GM19239 (cell line): ENCODE data around the gene NPIPB2.
A peak's percentile ranks its signal among the peaks of the same experiment; 100 is the strongest.
"Not testable (repeated sequence)": the region's sequence is repeated elsewhere in the genome, so short reads cannot be mapped to it uniquely, and the experiment has no call there.

Source experiments
- DNase-seq: peaks from one replicate; pipeline ENCODE4 v3.0.0; 2011; ENCODE audit warnings: low spot score; ENCODE audit not compliant: insufficient read length
- FAIRE-seq: peaks from 2 replicates; lab custom pipeline; 2011; peaks lifted over from hg19 to GRCh38; lab: Jason Lieb, UNC

The NPIPB2 gene

DNA sequence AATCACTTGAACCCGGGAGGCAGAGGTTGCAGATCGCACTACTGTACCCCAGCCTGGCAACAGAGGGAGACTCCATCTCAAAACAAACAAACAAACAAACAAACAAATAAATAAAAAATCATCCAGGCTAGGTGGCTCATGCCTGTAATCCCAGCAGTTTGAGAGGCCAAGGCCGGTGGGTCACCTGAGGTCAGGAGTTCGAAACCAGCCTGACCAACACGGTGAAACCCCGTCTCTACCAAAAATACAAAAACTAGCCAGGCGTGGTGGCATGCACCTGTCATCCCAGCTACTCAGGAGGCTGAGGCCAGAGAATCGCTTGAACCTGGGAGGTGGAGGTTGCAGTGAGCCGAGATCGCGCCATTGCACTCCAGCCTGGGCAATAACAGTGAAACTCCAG is 21.1 kb upstream of the NPIPB2 start:
- DNase-seq: not testable (repeated sequence)
- peak; percentile 73 for FAIRE-seq

DNA sequence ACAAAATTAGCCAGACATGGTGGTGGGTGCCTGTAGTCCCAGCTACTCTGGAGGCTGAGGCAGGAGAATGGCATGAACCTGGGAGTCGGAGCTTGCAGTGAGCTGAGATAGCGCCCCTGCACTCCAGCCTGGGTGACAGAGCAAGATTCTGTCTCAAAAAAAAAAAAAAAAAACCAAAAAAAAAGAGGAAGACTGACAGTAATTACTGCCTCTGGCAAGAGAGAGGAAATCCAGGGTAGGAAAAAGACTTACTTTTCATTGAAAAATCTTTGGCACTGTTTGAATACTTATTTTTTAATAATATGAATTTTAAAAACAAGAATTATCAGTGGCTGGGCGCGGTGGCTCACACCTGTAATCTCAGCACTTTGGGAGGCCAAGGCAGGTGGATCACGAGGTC is 20.6 kb upstream of the NPIPB2 start:
- not testable (repeated sequence) for DNase-seq, FAIRE-seq

DNA sequence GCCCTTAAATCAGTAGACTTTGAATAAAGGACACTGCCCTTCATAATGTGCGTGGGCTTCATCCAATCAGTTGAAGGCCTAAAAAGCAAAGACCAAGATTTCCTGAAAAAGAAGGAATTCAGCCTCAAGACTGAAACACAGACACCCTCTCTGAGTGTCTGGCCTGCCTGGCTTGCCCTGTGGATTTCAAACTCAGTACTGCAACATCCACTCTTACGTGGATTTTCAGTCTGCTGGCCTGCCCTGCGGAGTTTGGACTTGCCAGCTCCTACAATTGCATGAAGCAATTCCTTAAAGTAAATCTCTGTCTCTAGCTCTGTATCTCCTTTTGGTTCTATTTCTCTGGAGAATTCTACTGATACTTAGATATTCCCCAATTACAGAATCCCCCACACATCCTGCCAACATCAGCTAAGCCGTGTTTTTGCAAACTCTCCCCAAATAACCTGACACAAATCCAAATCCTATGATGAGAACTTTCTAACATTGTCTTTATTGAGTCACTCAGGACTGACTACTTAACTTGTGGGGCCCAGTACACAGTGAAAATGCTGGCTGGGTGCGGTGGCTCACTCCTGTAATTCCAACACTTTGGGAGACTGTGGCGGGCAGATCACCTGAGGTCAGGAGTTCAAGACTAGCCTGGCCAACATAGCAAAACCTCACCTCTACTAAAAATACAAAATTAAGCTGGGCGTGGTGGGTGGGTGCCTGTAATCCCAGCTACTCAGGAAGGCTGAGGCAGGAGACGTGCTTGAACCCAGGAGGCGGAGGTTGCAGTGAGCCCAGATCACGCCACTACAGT is 15.9 kb upstream of the NPIPB2 start:
- DNase-seq (no peak), FAIRE-seq (no peak)

DNA sequence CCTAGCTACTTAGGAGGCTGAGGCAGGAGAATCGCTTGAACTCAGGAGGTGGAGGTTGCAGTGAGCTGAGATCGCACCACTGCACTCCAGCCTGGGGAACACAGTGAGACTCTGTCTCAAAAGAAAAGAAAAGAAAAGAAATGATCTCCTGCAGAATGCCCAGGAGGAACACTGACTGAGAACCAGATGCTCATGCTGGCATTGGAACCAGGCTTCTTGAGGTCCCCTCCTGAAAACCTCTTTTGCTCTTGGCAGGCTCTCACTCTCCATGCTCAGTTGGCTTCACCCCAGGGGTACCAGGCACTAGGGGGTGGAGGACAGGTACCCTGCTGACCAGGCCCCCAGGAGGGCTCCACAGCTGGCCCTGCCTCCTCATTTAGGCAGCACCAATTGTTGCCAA is 14.7 kb upstream of the NPIPB2 start:
- no peak for DNase-seq

DNA sequence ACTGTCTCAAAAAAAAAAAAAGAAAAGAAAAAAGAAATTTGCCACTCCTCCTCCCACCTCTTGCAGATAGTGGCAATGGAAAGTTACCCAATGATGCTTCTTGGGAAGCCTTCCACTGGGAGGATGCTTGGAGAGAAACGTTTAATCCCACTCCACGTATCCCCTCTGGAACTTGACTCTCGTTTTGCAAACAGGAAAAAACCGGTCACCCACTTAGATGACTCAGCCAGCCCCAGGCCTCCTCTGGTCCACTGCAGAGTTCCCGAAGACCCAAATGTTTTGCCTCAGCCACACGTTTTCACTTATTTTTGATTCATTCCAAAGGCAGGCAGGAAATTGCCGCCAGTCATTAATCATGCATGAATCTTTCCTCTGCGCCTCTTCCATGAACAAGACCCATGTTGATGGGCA is 13.9 kb upstream of the NPIPB2 start:
- FAIRE-seq (no peak), DNase-seq (no peak)

More for the DNA sequence above, 14.7 kb upstream of the NPIPB2 start:
- FAIRE-seq: no peak

DNA sequence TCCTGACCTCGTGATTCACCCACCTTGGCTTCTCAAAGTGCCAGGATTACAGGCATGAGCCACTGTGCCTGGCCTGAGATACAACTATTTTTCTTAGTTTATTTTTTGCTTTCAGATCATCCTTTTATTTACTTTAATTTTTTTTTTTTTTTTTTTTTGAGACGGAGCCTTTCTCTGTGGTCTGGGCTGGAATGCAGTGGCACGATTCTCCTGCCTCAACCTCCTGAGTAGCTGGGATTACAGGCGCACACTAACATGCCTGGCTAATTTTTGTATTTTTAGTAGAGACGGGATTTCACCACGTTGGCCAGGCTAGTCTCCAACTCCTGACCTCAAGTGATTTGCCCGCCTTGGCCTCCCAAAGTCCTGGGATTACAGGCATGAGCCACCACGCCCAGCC is 11.7 kb upstream of the NPIPB2 start:
- FAIRE-seq, DNase-seq: not testable (repeated sequence)

DNA sequence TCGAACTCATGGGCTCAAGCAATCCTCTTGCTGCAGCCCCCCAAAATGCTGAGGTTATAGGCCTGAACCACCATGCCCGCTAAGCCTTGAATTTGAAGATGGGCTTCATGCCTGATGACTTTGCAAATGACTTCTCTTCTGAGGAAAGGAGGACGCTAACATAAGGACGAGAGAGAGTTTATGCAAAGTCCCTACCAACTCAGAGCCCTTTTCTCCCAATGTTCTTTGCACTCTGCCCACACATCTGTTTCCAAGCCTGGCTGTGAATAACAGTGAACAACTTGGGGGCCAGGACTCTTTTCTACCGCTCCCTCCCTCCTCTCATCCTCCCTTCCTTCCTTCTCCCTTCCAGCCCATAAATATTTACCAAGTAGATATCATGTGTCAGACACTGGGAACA is 8.5 kb upstream of the NPIPB2 start:
- DNase-seq (no peak), FAIRE-seq (peak; percentile 73)

DNA sequence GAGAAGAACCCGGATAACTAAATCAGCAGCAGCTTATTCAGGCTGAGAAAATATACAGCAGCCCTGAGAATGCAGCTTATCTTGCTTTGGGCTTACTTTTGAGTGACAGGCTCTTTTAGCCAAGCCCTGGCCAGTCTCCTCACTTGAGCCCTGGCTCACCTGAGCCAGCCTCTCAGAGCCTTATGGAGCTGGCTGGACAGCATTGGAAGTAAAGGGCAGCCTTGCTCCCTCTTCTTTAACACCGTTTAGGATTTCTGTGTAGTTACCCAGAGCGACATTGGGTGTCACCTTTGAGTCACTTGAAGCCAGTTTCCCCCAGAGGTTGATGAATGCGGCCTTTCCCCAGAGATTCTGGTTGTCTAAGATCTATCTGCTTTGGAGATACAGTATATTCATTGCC is 7.7 kb upstream of the NPIPB2 start:
- peak; percentile 78 for DNase-seq

DNA sequence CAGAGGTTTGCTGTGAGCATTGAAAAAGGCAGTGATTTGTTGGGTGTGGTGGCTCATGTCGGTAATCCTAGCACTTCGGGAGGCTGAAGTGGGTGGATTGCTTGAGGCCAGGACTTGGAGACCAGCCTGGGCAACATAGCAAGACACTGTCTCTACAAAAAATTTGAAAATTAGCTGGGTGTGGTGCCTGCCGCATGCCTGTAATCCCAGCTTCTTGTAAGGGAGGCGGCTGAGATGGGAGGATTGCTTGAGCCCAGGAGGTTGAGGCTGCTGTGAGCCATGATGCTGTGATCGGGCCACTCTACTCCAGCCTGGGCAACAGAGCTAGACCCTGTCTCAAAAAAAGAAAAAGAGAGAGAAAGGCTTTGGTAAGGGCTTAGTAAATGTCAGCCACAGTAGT is 7.0 kb upstream of the NPIPB2 start:
- DNase-seq (no peak), FAIRE-seq (no peak)

More for the DNA sequence above, 7.7 kb upstream of the NPIPB2 start:
- peak; percentile 97 for FAIRE-seq

DNA sequence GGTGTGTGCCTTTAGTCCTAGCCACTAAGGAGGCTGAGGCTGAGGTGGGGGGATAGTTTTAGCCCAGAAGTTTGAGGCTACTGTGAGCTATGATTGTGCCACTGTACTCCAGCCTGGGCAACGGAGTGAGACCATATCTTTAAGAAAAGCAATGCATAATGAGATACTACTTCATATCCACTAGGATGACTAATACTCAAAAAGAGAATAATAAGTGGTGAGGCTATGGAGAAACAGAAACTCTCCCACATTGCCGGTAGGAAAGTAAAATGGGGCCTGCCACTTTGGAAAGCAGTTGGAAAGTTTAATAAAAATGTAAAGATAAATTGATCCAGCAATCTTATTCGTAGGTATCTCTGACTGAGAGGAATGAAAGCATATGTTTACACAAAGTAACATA is 4.6 kb upstream of the NPIPB2 start:
- FAIRE-seq (no peak), DNase-seq (no peak)

DNA sequence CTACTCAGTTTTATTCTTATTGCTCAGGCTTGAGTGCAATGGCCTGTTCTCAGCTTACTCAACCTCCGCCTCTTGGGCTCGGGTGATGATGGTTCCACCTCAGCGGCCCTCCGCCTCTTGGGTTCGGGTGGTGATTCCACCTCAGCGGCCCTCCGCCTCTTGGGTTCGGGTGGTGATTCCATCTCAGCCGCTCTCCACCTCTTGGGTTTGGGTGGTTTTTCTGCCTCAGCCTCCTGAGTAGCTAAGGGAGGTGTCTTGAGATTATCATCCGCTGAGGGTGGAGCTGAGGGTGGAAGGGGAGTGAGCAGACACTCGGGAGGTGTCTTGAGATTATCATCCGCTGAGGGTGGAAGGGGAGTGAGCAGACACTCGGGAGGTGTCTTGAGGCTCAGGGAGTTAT is 14.5 kb downstream of the NPIPB2 start:
- DNase-seq, FAIRE-seq: not testable (repeated sequence)

DNA sequence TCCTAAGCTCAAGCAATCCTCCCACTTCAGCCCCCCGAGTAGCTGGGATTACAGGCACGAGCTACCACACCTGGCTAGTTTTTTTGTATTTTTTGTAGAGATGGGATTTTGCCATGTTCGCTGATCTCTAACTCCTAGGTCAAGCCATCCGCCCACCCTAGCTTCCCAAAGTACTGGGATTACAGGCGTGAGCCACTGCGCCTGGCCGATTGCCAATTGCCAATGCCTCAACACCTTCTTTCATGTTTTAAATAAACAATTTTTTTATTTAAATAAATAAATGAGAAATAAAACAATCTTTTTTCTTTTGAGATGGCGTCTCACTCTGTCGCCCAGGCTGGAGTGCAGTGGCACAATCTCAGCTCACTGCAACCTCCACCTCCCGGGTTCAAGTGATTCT is 17.8 kb downstream of the NPIPB2 start:
- not testable (repeated sequence) for FAIRE-seq, DNase-seq

DNA sequence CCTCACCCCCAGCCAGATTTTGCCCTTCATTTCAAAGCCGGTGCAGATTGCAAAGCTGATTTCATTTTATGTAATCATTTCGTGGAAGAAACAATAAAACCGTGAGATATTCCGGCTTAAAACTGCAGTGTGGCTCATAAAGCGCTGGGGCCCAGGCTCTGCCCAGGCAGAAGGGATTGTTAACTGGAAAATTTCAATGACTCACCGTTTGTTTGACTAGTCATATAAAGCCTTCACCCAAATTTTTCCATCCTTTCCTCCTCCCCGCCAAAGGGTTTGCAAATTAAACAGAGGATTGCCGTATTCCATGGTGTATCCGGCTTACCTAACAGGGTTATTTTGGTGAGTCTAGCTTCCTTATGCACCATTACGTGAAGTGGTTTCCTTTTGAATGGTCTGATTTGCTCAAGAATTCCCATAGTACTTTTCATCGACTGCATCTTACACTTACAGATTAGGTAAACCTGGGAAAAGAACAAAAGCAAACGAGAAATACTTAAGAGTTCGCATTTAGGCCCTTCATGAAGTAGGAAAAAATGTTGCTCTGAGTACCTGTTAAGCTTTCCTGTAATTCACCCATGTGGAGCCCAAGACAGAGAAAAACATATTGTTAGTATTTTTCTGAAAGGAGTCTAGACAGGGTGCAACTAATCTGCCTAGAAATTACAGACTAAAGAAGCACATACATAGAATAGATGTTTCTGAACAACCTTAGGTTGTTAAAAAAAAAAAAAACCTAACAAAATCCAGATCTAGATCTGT is 25.1 kb downstream of the NPIPB2 start:
- DNase-seq (no peak), FAIRE-seq (peak; percentile 14)

DNA sequence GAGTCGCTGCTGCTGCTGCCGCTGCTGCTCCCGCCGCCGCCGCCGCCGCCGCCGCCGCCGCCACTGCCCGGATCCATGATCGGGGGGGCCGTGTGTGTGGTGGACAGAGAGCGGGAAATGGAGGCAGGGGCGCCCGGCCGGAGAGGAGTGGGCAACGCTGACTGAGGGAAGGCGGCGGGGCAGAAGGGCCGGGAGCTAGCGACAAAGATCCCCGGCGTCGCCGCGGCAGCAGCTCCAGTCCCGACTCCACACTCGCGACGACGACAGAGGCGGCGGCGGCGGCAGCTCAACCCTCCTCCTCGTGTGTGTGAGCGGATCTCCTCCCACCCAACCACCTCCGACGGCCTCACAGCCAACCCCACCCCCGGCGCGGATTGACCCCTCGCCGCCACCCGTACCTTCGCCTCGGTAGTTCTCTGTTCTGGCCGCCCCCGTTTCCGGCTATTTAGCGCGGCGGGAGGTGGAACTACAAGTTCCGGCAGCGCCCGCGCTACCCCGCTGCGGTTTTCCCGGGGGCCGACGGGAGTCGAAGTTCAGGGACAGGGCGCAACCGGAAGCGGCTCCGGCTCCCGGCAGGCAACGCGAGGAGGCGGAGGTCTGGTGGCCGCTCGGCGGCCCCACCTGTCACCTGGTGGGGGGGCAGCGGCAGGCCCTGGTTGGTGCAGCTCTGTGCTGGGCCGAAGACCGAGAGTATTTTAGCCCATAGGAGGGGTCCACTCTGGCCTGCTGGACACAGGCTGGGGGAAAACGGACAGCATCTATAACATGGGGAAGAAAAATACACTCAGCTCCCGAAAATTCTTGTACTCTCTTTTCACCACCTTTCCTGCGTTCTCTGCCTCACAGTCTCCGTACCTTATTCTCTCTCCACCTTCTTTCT is 26.0 kb downstream of the NPIPB2 start, which contains the start of gene GSPT1:
Gene GSPT1 (minus strand): TSS at position 313 of the 880 bp plus-strand sequence. CDS start 236 bp downstream, at position 77.
- FAIRE-seq (peak; percentile 63), DNase-seq (peak; percentile 95)

DNA sequence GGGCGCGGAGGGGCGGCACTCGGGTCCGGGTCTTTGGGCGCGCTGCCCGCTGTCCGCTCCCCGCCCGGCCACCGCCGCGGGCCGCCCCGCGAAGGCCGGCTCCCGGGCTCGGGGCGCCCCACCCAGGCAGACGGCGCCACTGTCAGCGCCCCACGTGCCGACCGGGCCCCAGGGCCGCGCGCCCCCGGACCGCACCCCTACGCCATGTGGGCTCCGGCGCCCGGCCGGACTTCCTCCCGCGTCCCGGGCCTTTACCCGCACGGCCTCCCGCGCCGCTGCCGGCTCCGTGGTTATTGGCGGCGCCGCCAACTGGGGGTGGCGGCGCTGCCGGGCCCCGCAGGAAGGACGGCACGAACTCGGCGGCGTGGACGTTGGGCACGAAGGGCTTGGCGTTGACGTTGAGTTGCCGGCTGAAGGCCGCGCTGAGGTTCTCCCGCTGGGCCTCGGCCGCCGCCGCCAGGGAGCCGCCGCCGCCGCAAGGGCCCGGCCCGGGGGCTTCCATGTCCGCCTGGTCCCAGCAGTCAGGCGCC is 26.7 kb downstream of the NPIPB2 start:
- FAIRE-seq (no peak), DNase-seq (no peak)

DNA sequence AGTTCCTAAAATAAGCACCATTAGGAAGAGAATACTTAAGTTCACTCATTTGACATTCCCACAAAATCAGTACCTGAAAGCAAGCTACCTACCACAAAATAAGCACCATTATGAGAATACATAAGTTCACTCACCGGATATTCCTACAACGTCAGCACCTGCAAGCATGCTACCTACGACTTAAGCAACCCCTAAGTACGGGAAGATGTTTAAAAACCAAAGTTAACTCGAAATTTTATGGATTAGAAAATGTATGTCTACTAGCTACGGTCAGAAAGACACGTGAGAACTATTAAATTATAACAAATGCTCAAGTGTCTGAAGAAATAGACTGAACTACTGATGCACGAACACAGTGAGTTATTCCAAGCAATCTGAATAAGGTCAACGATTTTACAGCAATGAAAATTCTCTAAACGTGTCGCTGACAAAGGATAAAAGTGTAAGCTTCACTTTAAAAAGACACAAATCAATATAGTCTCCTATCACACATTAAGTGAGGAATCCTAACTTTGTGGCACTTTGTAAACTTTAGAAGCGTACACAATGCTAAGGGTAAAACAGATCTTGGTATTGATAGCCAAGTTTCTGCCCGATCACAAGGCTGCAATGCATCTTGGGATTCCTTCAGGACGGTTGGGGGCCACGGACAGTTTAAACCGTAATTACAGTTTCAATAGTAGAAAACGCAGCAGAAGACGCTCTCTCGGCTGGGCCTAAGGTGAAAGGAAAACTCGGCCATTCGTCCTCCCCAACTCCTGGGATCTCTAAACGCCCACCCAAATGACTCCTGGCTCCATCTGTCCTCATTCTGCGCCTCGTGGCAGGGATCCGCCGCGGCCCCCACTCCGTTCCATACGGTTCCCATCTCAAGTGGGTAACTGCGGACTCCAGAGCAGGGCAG is 27.4 kb downstream of the NPIPB2 start:
- DNase-seq: no peak
- FAIRE-seq: peak; percentile 93

DNA sequence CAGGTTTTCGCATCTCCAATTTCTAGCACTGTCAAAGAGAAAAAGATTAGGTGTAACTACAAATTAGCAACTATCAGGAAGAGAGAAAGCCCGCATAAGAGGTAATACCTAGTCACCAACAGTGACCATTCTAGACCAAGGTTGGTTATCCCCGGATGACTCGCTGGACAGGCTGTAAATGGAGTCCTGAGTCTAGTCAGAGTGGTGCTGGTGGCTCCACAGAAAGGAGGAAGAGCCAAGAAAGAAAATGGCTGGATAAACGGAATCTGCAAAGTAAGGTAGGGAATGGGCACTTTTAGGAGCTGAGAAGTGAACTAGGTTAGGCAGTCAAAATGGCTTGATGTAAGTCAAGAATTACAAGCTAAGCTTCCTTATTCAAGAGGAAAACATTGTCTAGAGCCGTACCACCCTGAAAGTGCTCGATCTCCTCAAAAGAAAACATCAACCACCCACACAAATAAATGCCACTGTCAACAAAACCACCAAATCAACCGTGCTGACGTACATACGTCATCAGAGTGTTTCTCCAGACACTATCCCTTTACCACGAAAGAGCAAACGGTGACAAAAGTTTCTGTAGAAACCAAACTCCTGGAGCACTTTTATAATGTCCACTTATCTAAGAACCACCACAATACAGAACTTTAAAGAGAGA is 28.3 kb downstream of the NPIPB2 start:
- DNase-seq (no peak), FAIRE-seq (no peak)
